Measurements from ENCODE around the gene CST1.
"Not testable (repeated sequence)": the region's sequence is repeated elsewhere in the genome, so short reads cannot be mapped to it uniquely, and the experiment has no call there.

DNA sequence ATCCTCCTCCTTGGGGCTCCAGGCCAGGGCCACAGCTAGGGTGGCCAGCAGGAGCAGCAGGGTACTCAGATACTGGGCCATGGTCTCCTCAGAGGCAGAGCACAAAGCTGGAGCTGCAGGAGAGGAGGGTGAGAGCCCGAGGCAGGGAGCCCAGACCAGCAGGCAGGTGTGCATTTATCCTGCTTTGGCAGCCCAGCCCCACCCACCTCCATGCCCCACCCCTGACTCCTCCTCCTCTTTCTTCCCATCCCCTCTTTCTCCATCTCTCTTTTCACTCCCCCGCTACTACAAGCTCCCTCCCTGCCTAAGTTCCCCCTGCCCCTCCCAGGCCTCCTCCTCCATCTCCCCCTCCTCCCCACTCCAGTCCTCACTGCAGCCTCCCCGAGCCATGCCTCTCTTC, at the start of gene CST1:
- TF ChIP-seq, protein P1, sequence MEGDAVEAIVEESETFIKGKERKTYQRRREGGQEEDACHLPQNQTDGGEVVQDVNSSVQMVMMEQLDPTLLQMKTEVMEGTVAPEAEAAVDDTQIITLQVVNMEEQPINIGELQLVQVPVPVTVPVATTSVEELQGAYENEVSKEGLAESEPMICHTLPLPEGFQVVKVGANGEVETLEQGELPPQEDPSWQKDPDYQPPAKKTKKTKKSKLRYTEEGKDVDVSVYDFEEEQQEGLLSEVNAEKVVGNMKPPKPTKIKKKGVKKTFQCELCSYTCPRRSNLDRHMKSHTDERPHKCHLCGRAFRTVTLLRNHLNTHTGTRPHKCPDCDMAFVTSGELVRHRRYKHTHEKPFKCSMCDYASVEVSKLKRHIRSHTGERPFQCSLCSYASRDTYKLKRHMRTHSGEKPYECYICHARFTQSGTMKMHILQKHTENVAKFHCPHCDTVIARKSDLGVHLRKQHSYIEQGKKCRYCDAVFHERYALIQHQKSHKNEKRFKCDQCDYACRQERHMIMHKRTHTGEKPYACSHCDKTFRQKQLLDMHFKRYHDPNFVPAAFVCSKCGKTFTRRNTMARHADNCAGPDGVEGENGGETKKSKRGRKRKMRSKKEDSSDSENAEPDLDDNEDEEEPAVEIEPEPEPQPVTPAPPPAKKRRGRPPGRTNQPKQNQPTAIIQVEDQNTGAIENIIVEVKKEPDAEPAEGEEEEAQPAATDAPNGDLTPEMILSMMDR (IDR thresholded peaks at IDR 0.05): not testable (repeated sequence)
- not testable (repeated sequence) for TF ChIP-seq POLR2A, EP300 (IDR thresholded peaks at IDR 0.05)
